Mucosa of gallbladder (tissue), 1 donor: ENCODE results near the gene HSF2BP. TPM values are rescaled to one million over a fixed set of nuclear protein-coding genes. Genes with fewer than 3 reads are reported as not detected.

ENCODE experiments used
- total RNA-seq: library from RNA; stranded (reverse); gene quantifications from one replicate; pipeline ENCODE4 v1.2.1, GENCODE V29; 2021
- donor health status: DM: no; HTN: no; CAD: no.

Gene HSF2BP
- total RNA-seq, 1 donor from 2014 or later: 0.26 TPM

Other genes starting within 250 kb of the HSF2BP start
- 33.5 TPM for gene SIK1, start 232.4 kb downstream of the HSF2BP start, total RNA-seq
- gene RRP1B, start 72 bp upstream of the HSF2BP start, total RNA-seq: 16.5 TPM
- 188 TPM for gene PDXK, start 59.6 kb upstream of the HSF2BP start, total RNA-seq
- gene CSTB, start 116.8 kb upstream of the HSF2BP start, total RNA-seq: 68.2 TPM
- 19.2 TPM for gene RRP1, start 130.1 kb upstream of the HSF2BP start, total RNA-seq
- gene AGPAT3, start 205.7 kb upstream of the HSF2BP start, total RNA-seq: 107 TPM